ENCODE measurements around the gene CADM1. TPM values are rescaled to one million over a fixed set of nuclear protein-coding genes. Genes with fewer than 3 reads are reported as not detected.

CADM1 gene
- total RNA-seq, 4 donors from 2014 or later, result 7.4 to 61.5 (median 28.5) TPM

DNA sequence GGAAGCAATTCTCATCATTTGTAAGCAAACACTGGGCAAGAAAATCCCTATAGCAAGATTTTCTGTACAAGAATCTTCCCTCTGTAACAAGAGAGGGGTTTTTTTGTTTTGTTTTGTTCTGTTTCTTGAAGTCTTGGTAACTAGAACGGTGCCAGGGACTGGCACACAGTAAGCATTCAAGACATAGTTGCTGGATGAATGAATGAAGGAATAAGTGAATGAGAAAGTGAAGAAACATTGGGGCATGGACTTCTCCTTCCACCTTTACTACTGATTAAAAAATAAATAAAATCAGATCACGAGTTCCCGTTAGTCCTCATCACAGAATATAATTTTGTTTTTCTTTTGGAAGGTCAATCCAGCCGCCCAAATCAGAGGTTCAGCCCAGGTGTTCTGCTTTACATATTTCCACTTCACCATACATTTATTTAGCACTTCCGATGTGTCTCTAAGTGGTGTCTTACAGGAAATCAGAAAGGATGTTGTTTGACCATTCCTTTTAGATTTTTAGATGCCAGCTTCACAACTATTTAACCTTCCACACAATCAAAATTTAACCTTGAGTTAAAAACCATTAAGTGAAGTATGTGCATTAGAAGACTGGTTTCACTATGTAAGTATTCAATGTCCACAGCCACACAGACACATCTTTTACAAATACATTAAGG is 281.2 kb downstream of the CADM1 start:
- intact Hi-C loops (cut with DNase I; ENCODE audit: low total_unique reads), result no loop called here
- no peaks in the 10 kb centered on the region for H3K4me1 ChIP-seq
- TF ChIP-seq, protein P1, sequence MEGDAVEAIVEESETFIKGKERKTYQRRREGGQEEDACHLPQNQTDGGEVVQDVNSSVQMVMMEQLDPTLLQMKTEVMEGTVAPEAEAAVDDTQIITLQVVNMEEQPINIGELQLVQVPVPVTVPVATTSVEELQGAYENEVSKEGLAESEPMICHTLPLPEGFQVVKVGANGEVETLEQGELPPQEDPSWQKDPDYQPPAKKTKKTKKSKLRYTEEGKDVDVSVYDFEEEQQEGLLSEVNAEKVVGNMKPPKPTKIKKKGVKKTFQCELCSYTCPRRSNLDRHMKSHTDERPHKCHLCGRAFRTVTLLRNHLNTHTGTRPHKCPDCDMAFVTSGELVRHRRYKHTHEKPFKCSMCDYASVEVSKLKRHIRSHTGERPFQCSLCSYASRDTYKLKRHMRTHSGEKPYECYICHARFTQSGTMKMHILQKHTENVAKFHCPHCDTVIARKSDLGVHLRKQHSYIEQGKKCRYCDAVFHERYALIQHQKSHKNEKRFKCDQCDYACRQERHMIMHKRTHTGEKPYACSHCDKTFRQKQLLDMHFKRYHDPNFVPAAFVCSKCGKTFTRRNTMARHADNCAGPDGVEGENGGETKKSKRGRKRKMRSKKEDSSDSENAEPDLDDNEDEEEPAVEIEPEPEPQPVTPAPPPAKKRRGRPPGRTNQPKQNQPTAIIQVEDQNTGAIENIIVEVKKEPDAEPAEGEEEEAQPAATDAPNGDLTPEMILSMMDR (IDR thresholded peaks at IDR 0.05), result no peak
- no peak for TF ChIP-seq POLR2A (IDR thresholded peaks at IDR 0.05)
- no peaks in the 10 kb centered on the region for H3K36me3 ChIP-seq
- DNase-seq, result no peak
- H3K27me3 ChIP-seq, result no peaks in the 10 kb centered on the region
- no peak overlapping the region for H3K4me3 ChIP-seq
- H3K27ac ChIP-seq, result no peak overlapping the region
- no peaks in the 10 kb centered on the region for H3K9me3 ChIP-seq

DNA sequence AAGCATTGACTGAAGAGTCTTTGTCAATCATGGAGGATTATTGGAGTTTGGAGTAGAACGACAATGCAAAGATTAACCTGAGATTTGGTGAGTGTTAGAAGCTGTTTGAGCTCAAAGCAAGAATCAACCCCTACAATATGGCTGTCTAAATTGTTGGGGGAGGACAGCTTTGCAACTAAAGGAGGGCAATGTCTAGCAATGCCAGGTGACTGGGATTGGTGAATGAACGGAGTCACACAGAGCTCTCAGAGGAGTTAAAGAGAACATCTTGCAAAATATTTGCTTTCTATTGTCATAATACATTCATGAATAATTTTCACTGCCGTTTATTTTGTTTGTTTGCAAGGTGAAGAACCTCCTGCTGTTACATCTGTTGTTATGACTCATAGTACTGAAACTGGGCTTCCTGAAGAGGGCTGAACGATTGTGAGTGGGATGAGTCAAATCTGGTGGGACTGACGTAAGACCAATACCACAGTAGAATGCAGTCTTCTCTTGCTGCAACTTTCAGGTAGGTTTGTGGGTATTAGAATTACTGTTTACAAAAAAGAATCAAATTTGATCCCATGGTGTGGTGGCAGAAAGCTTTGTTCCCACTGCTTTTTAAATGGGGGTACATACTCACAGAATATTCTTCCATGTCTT is 281.9 kb downstream of the CADM1 start:
- no peak for TF ChIP-seq POLR2A (IDR thresholded peaks at IDR 0.05)
- TF ChIP-seq, protein P1 (IDR thresholded peaks at IDR 0.05), result no peak
- H3K9me3 ChIP-seq, result no peaks in the 10 kb centered on the region
- intact Hi-C loops (cut with DNase I; ENCODE audit: low total_unique reads), result no loop called here
- no peak overlapping the region for H3K4me3 ChIP-seq
- H3K36me3 ChIP-seq, result no peaks in the 10 kb centered on the region
- no peaks in the 10 kb centered on the region for H3K4me1 ChIP-seq
- H3K27me3 ChIP-seq, result no peaks in the 10 kb centered on the region
- no peak for DNase-seq
- H3K27ac ChIP-seq, result no peak overlapping the region

DNA sequence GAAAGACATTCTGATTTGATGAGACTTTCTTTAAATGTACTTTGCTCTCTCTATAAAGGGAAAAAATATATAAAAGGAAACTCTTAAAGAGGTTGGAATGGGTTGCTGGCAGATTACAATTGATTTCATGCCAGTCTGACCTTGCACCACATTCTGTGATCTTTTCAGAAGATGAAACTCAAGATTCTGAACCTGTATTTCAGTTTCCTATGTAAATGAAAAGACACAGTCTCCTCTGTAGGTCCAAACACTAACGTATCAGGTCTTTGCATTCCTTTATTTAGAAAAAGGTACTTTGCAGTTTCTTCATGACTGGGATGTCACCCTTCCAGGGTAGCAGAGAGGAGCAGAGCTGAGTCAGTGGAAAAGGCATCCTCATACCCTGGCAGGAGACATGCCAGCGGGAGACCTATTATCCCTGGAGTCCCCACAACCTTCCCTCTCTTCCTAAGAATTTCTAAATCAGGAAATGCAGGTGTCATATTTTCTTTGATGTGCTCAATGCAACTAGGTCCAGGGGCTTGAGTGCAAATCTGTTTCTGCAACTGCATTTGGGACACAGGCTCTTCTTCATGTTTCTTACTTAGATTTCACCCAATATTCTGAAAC is 282.6 kb downstream of the CADM1 start:
- no peak for DNase-seq
- Histone ChIP-seq H3K27ac (no peak overlapping the region), H3K36me3 (no peaks in the 10 kb centered on the region), H3K4me1 (no peaks in the 10 kb centered on the region), H3K4me3 (no peak overlapping the region), H3K9me3 (no peaks in the 10 kb centered on the region), H3K27me3 (no peaks in the 10 kb centered on the region)
- intact Hi-C loops (cut with DNase I; ENCODE audit: low total_unique reads), result no loop called here
- TF ChIP-seq, protein P1 (IDR thresholded peaks at IDR 0.05), result no peak
- no peak for TF ChIP-seq POLR2A (IDR thresholded peaks at IDR 0.05)

DNA sequence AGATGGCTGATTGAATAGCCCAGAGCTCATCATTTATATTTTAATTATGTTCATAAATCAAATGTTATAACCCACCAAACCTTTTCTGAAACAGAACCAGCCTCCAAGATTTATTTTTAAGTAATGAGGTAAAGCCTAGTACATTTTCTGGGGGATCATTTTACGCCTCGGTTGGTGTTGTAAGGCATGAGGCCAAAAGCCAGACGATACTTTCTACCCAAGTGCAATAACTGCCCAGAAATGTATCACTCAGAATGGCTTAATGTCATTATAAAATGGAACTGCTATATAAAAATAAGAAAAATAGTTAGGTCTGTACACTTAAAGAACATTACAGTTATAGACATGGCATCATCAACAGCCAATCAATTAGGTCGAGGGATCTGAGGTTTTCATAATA is 283.3 kb downstream of the CADM1 start:
- Histone ChIP-seq H3K4me3 (no peak overlapping the region), H3K27ac (no peak overlapping the region), H3K4me1 (no peaks in the 10 kb centered on the region), H3K36me3 (no peaks in the 10 kb centered on the region), H3K27me3 (no peaks in the 10 kb centered on the region), H3K9me3 (no peaks in the 10 kb centered on the region)
- intact Hi-C loops (cut with DNase I; ENCODE audit: low total_unique reads), result no loop called here
- TF ChIP-seq, protein P1 (IDR thresholded peaks at IDR 0.05), result no peak
- TF ChIP-seq POLR2A (IDR thresholded peaks at IDR 0.05), result no peak
- no peak for DNase-seq

DNA sequence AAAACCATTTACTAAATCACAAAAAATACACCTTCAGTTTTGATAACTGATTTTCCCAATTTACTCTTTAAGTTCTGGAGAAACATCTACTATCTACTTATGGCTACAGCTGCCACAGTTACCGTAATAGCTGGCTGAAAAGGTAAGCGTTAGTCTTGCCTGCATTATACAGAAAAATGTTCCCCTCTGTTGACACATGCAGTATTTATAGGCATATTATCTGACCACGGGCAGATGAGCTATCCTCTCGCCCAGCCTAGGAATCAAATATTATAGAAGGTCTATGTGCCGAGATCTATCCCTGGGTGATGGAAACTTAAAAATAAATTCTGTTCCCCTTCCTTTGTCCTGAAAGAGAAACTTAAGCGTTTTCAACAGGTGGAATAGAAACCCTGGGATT is 283.8 kb downstream of the CADM1 start:
- no peak for TF ChIP-seq POLR2A (IDR thresholded peaks at IDR 0.05)
- TF ChIP-seq, protein P1 (IDR thresholded peaks at IDR 0.05), result no peak
- no peaks in the 10 kb centered on the region for H3K4me1 ChIP-seq

More for the DNA sequence above, 283.8 kb downstream of the CADM1 start:
- Histone ChIP-seq H3K27ac (no peak overlapping the region), H3K36me3 (no peaks in the 10 kb centered on the region), H3K27me3 (no peaks in the 10 kb centered on the region), H3K4me3 (no peak overlapping the region), H3K9me3 (no peaks in the 10 kb centered on the region)
- no peak for DNase-seq
- intact Hi-C loops (cut with DNase I; ENCODE audit: low total_unique reads), result no loop called here
